ENCODE measurements around the gene ART3.

ART3 gene

GRCh38 chr4:76106442-76106841 lies 31.9 kb downstream of the ART3 start:
- Histone ChIP-seq H3K4me1 (ENCODE audit: control insufficient read depth, low read depth, low read length) (no peaks in the 10 kb centered on the region), H3K18ac (ENCODE audit: low read length) (no peak overlapping the region), H4K8ac (ENCODE audit: low read depth, low read length) (no peak overlapping the region), H4K5ac (ENCODE audit: low read length) (no peak overlapping the region), H3K23ac (ENCODE audit: low read length) (no peak overlapping the region), H3K27me3 (ENCODE audit: insufficient read depth, low read length, poor library complexity) (no peaks in the 10 kb centered on the region), H3K4me2 (ENCODE audit: low read length) (no peak overlapping the region), H2BK15ac (replicated peaks; ENCODE audit: low read depth) (no peak overlapping the region), H3K4me3 (ENCODE audit: low read length) (no peak overlapping the region), H3K79me2 (ENCODE audit: control insufficient read depth, insufficient read depth, low read length) (no peaks in the 10 kb centered on the region), H2BK120ac (ENCODE audit: low read depth, low read length) (no peak overlapping the region), H2AK5ac (ENCODE audit: low read length) (no peak overlapping the region), H3K36me3 (ENCODE audit: control insufficient read depth, insufficient read depth, low read length) (no peaks in the 10 kb centered on the region), H3K56ac (ENCODE audit: low read length) (no peak overlapping the region), H3K9ac (ENCODE audit: low read length) (no peak overlapping the region), H3K4ac (ENCODE audit: low read depth, low read length) (no peak overlapping the region), H3K79me1 (ENCODE audit: low read length) (no peaks in the 10 kb centered on the region), H3K27ac (ENCODE audit: low read depth, low read length) (no peak overlapping the region), H2BK5ac (ENCODE audit: low read length) (no peak overlapping the region)
- DNase-seq = no peak
- no CpG with 5 or more reads among the region's 4 CpGs for WGBS (ENCODE audit: extremely low coverage, insufficient coverage, low lambda C conversion rate)

- no peak overlapping the region for H3K23ac ChIP-seq (ENCODE audit: low read length)
- no peaks in the 10 kb centered on the region for H3K79me1 ChIP-seq (ENCODE audit: low read length)
- no peak overlapping the region for H2AK5ac ChIP-seq (ENCODE audit: low read length)
- no peak overlapping the region for H4K8ac ChIP-seq (ENCODE audit: low read depth, low read length)
- no peak overlapping the region for H3K18ac ChIP-seq (ENCODE audit: low read length)
- no peak overlapping the region for H3K4ac ChIP-seq (ENCODE audit: low read depth, low read length)
- no peak overlapping the region for H3K9ac ChIP-seq (ENCODE audit: low read length)
- H2BK15ac ChIP-seq (replicated peaks; ENCODE audit: low read depth) = no peak overlapping the region
- no peak overlapping the region for H2BK120ac ChIP-seq (ENCODE audit: low read depth, low read length)
- H3K27ac ChIP-seq (ENCODE audit: low read depth, low read length) = no peak overlapping the region
- H2BK5ac ChIP-seq (ENCODE audit: low read length) = no peak overlapping the region
- H3K27me3 ChIP-seq (ENCODE audit: insufficient read depth, low read length, poor library complexity) = no peaks in the 10 kb centered on the region
- H3K4me1 ChIP-seq (ENCODE audit: control insufficient read depth, low read depth, low read length) = no peaks in the 10 kb centered on the region
- no peak overlapping the region for H3K56ac ChIP-seq (ENCODE audit: low read length)
- no peak overlapping the region for H4K5ac ChIP-seq (ENCODE audit: low read length)
- no peaks in the 10 kb centered on the region for H3K79me2 ChIP-seq (ENCODE audit: control insufficient read depth, insufficient read depth, low read length)
- DNase-seq = peak; percentile 35
- WGBS (ENCODE audit: extremely low coverage, insufficient coverage, low lambda C conversion rate) = 100% methylated on average over 1 of the region's 5 CpGs
- no peak overlapping the region for H3K4me3 ChIP-seq (ENCODE audit: low read length)
- no peaks in the 10 kb centered on the region for H3K36me3 ChIP-seq (ENCODE audit: control insufficient read depth, insufficient read depth, low read length)
- no peak overlapping the region for H3K4me2 ChIP-seq (ENCODE audit: low read length)
Observed at GRCh38 chr4:76108467-76109181, 34.1 kb downstream of the ART3 start.

GRCh38 chr4:76116821-76117220 lies 42.3 kb downstream of the ART3 start:
- Histone ChIP-seq H3K4me1 (ENCODE audit: control insufficient read depth, low read depth, low read length) (no peaks in the 10 kb centered on the region), H3K9ac (ENCODE audit: low read length) (no peak overlapping the region), H3K27me3 (ENCODE audit: insufficient read depth, low read length, poor library complexity) (no peaks in the 10 kb centered on the region), H3K79me1 (ENCODE audit: low read length) (no peaks in the 10 kb centered on the region), H3K4me2 (ENCODE audit: low read length) (no peak overlapping the region), H4K5ac (ENCODE audit: low read length) (no peak overlapping the region), H3K18ac (ENCODE audit: low read length) (no peak overlapping the region), H3K23ac (ENCODE audit: low read length) (no peak overlapping the region), H3K4ac (ENCODE audit: low read depth, low read length) (no peak overlapping the region), H2BK5ac (ENCODE audit: low read length) (no peak overlapping the region), H3K79me2 (ENCODE audit: control insufficient read depth, insufficient read depth, low read length) (no peaks in the 10 kb centered on the region), H2BK15ac (replicated peaks; ENCODE audit: low read depth) (no peak overlapping the region), H3K4me3 (ENCODE audit: low read length) (no peak overlapping the region), H3K36me3 (ENCODE audit: control insufficient read depth, insufficient read depth, low read length) (no peaks in the 10 kb centered on the region), H2BK120ac (ENCODE audit: low read depth, low read length) (no peak overlapping the region), H2AK5ac (ENCODE audit: low read length) (no peak overlapping the region), H3K56ac (ENCODE audit: low read length) (no peak overlapping the region), H4K8ac (ENCODE audit: low read depth, low read length) (no peak overlapping the region), H3K27ac (ENCODE audit: low read depth, low read length) (no peak overlapping the region)
- no peak for DNase-seq
- WGBS (ENCODE audit: extremely low coverage, insufficient coverage, low lambda C conversion rate) = no CpG with 5 or more reads among the region's 1 CpG

- H2BK15ac ChIP-seq (replicated peaks; ENCODE audit: low read depth) = no peak overlapping the region
- no peak overlapping the region for H3K27ac ChIP-seq (ENCODE audit: low read depth, low read length)
- H3K79me2 ChIP-seq (ENCODE audit: control insufficient read depth, insufficient read depth, low read length) = no peaks in the 10 kb centered on the region
- H3K9ac ChIP-seq (ENCODE audit: low read length) = no peak overlapping the region
- H3K23ac ChIP-seq (ENCODE audit: low read length) = no peak overlapping the region
- no peaks in the 10 kb centered on the region for H3K4me1 ChIP-seq (ENCODE audit: control insufficient read depth, low read depth, low read length)
- H2AK5ac ChIP-seq (ENCODE audit: low read length) = no peak overlapping the region
- H2BK120ac ChIP-seq (ENCODE audit: low read depth, low read length) = no peak overlapping the region
- no peak overlapping the region for H2BK5ac ChIP-seq (ENCODE audit: low read length)
- H3K18ac ChIP-seq (ENCODE audit: low read length) = no peak overlapping the region
- no peak overlapping the region for H3K4me3 ChIP-seq (ENCODE audit: low read length)
- no peak for DNase-seq
- no peak overlapping the region for H3K56ac ChIP-seq (ENCODE audit: low read length)
- H3K4ac ChIP-seq (ENCODE audit: low read depth, low read length) = no peak overlapping the region
- H3K36me3 ChIP-seq (ENCODE audit: control insufficient read depth, insufficient read depth, low read length) = no peaks in the 10 kb centered on the region
- H3K4me2 ChIP-seq (ENCODE audit: low read length) = no peak overlapping the region
- 100% methylated on average over 1 of the region's 5 CpGs for WGBS (ENCODE audit: extremely low coverage, insufficient coverage, low lambda C conversion rate)
- no peak overlapping the region for H4K5ac ChIP-seq (ENCODE audit: low read length)
- H4K8ac ChIP-seq (ENCODE audit: low read depth, low read length) = no peak overlapping the region
- no peaks in the 10 kb centered on the region for H3K79me1 ChIP-seq (ENCODE audit: low read length)
- H3K27me3 ChIP-seq (ENCODE audit: insufficient read depth, low read length, poor library complexity) = no peaks in the 10 kb centered on the region
Observed at GRCh38 chr4:76117536-76117935, 43.0 kb downstream of the ART3 start.

- no CpG with 5 or more reads among the region's 4 CpGs for WGBS (ENCODE audit: extremely low coverage, insufficient coverage, low lambda C conversion rate)
- no peaks in the 10 kb centered on the region for H3K27me3 ChIP-seq (ENCODE audit: insufficient read depth, low read length, poor library complexity)
- H3K79me2 ChIP-seq (ENCODE audit: control insufficient read depth, insufficient read depth, low read length) = no peaks in the 10 kb centered on the region
- no peak overlapping the region for H3K4me2 ChIP-seq (ENCODE audit: low read length)
- H3K79me1 ChIP-seq (ENCODE audit: low read length) = no peaks in the 10 kb centered on the region
- H3K4ac ChIP-seq (ENCODE audit: low read depth, low read length) = no peak overlapping the region
- no peak overlapping the region for H2BK15ac ChIP-seq (replicated peaks; ENCODE audit: low read depth)
- no peak overlapping the region for H2BK120ac ChIP-seq (ENCODE audit: low read depth, low read length)
- H4K8ac ChIP-seq (ENCODE audit: low read depth, low read length) = no peak overlapping the region
- DNase-seq = no peak
- no peak overlapping the region for H3K27ac ChIP-seq (ENCODE audit: low read depth, low read length)
- no peak overlapping the region for H4K5ac ChIP-seq (ENCODE audit: low read length)
- H3K23ac ChIP-seq (ENCODE audit: low read length) = no peak overlapping the region
- H3K56ac ChIP-seq (ENCODE audit: low read length) = no peak overlapping the region
- no peak overlapping the region for H3K4me3 ChIP-seq (ENCODE audit: low read length)
- no peak overlapping the region for H3K9ac ChIP-seq (ENCODE audit: low read length)
- no peak overlapping the region for H3K18ac ChIP-seq (ENCODE audit: low read length)
- no peak overlapping the region for H2AK5ac ChIP-seq (ENCODE audit: low read length)
- no peaks in the 10 kb centered on the region for H3K36me3 ChIP-seq (ENCODE audit: control insufficient read depth, insufficient read depth, low read length)
- no peak overlapping the region for H2BK5ac ChIP-seq (ENCODE audit: low read length)
- H3K4me1 ChIP-seq (ENCODE audit: control insufficient read depth, low read depth, low read length) = no peaks in the 10 kb centered on the region
Observed at GRCh38 chr4:76120199-76120598, 45.7 kb downstream of the ART3 start.

- Histone ChIP-seq H3K27me3 (ENCODE audit: insufficient read depth, low read length, poor library complexity) (no peaks in the 10 kb centered on the region), H2BK5ac (ENCODE audit: low read length) (no peak overlapping the region), H3K27ac (ENCODE audit: low read depth, low read length) (no peak overlapping the region), H4K5ac (ENCODE audit: low read length) (no peak overlapping the region), H3K23ac (ENCODE audit: low read length) (no peak overlapping the region), H3K56ac (ENCODE audit: low read length) (no peak overlapping the region), H3K4me2 (ENCODE audit: low read length) (no peak overlapping the region), H3K79me1 (ENCODE audit: low read length) (peaks cover 1% of the 10 kb centered on the region), H2BK120ac (ENCODE audit: low read depth, low read length) (no peak overlapping the region), H3K4me3 (ENCODE audit: low read length) (no peak overlapping the region), H3K36me3 (ENCODE audit: control insufficient read depth, insufficient read depth, low read length) (no peaks in the 10 kb centered on the region), H3K4ac (ENCODE audit: low read depth, low read length) (no peak overlapping the region), H3K4me1 (ENCODE audit: control insufficient read depth, low read depth, low read length) (no peaks in the 10 kb centered on the region), H4K8ac (ENCODE audit: low read depth, low read length) (no peak overlapping the region), H3K79me2 (ENCODE audit: control insufficient read depth, insufficient read depth, low read length) (no peaks in the 10 kb centered on the region), H3K9ac (ENCODE audit: low read length) (no peak overlapping the region), H2AK5ac (ENCODE audit: low read length) (no peak overlapping the region), H2BK15ac (replicated peaks; ENCODE audit: low read depth) (no peak overlapping the region), H3K18ac (ENCODE audit: low read length) (no peak overlapping the region)
- DNase-seq = no peak
Observed at GRCh38 chr4:76125816-76126215, 51.3 kb downstream of the ART3 start.
